ENCODE results near the gene CAMK2A.

Gene CAMK2A

GRCh38 chr5:150195736-150196485 lies 93.7 kb downstream of the CAMK2A start:
- FAIRE-seq, result no peak
- DNase-seq (ENCODE audit: insufficient read length, low spot score), result no peak

GRCh38 chr5:150192462-150192861 lies 97.1 kb downstream of the CAMK2A start:
- DNase-seq (ENCODE audit: insufficient read length, low spot score) (no peak), FAIRE-seq (no peak)

- FAIRE-seq, result no peak
- no peak for DNase-seq (ENCODE audit: insufficient read length, low spot score)
Measured at GRCh38 chr5:150190987-150191386, 98.6 kb downstream of the CAMK2A start.

- FAIRE-seq (no peak), DNase-seq (ENCODE audit: insufficient read length, low spot score) (no peak)
Measured at GRCh38 chr5:150190503-150190979, 99.0 kb downstream of the CAMK2A start.

GRCh38 chr5:150189728-150190502 lies 99.7 kb downstream of the CAMK2A start, which contains the start of gene SLC6A7:
Gene SLC6A7 (plus strand): TSS chr5:150190062. CDS start chr5:150190328, 266 bp downstream.
- FAIRE-seq, result no peak
- no peak for DNase-seq (ENCODE audit: insufficient read length, low spot score)

- DNase-seq (ENCODE audit: insufficient read length, low spot score) (no peak), FAIRE-seq (no peak)
Measured at GRCh38 chr5:150189326-150189725, 100.2 kb downstream of the CAMK2A start.

- FAIRE-seq (no peak), DNase-seq (ENCODE audit: insufficient read length, low spot score) (no peak)
Measured at GRCh38 chr5:150188146-150188842, 101.3 kb downstream of the CAMK2A start.

GRCh38 chr5:150186897-150187296 lies 102.7 kb downstream of the CAMK2A start:
- no peak for DNase-seq (ENCODE audit: insufficient read length, low spot score)
- FAIRE-seq, result no peak

GRCh38 chr5:150186137-150186536 lies 103.4 kb downstream of the CAMK2A start:
- FAIRE-seq, result no peak
- no peak for DNase-seq (ENCODE audit: insufficient read length, low spot score)

- DNase-seq (ENCODE audit: insufficient read length, low spot score), result no peak
Measured at GRCh38 chr5:150184990-150185912, 104.3 kb downstream of the CAMK2A start.

GRCh38 chr5:150184006-150184405 lies 105.6 kb downstream of the CAMK2A start:
- no peak for FAIRE-seq
- DNase-seq (ENCODE audit: insufficient read length, low spot score), result no peak

More at GRCh38 chr5:150184990-150185912, 104.3 kb downstream of the CAMK2A start:
- FAIRE-seq, result no peak

- DNase-seq (ENCODE audit: insufficient read length, low spot score), result no peak
- no peak for FAIRE-seq
Measured at GRCh38 chr5:150183436-150183835, 106.1 kb downstream of the CAMK2A start.

GRCh38 chr5:150182774-150183173 lies 106.8 kb downstream of the CAMK2A start:
- FAIRE-seq (no peak), DNase-seq (ENCODE audit: insufficient read length, low spot score) (no peak)

GRCh38 chr5:150181766-150182545 lies 107.6 kb downstream of the CAMK2A start:
- no peak for DNase-seq (ENCODE audit: insufficient read length, low spot score)

GRCh38 chr5:150181027-150181426 lies 108.5 kb downstream of the CAMK2A start:
- FAIRE-seq (no peak), DNase-seq (ENCODE audit: insufficient read length, low spot score) (no peak)

More at GRCh38 chr5:150181766-150182545, 107.6 kb downstream of the CAMK2A start:
- FAIRE-seq, result no peak

- FAIRE-seq (no peak), DNase-seq (ENCODE audit: insufficient read length, low spot score) (no peak)
Measured at GRCh38 chr5:150180241-150181026, 109.1 kb downstream of the CAMK2A start.

- DNase-seq (ENCODE audit: insufficient read length, low spot score) (no peak), FAIRE-seq (no peak)
Measured at GRCh38 chr5:150179019-150179620, 110.5 kb downstream of the CAMK2A start.

GRCh38 chr5:150178262-150178661 lies 111.3 kb downstream of the CAMK2A start:
- no peak for DNase-seq (ENCODE audit: insufficient read length, low spot score)
- no peak for FAIRE-seq
